K562 (cell line): ENCODE measurements around the gene ZNF792. TPM values are rescaled to one million over a fixed set of nuclear protein-coding genes. Genes with fewer than 3 reads are reported as not detected.

ENCODE experiments used
- ATAC-seq: fragments of 200-7000 bp; cut with Tn5 transposase; 3 replicates; pipeline ENCODE4 v1.9.1; 2020; ENCODE audit warnings: moderate library complexity
- BruUV-seq: library from RNA; stranded (reverse); fragments of 400-500 nt; replicated peaks from 2 replicates; lab custom pipeline; 2021; lab: Mats Ljungman, UMichigan
- CTCF ChIA-PET: fragments of 300-600 bp; formaldehyde crosslinking; extraction: SDS; loops from one replicate; lab custom pipeline; 2021; ENCODE audit warnings: low intra/inter-chr PET ratio; lab: Yijun Ruan, JAX
- POLR2A ChIA-PET: fragments of 300-600, 350-650 bp; sonication (Branson Sonifier 250); formaldehyde crosslinking; extraction: SDS; loops from one replicate; lab custom pipeline; 2021; ENCODE audit warnings: antibody characterized with exemption, inconsistent platforms; lab: Yijun Ruan, JAX
- DNase-seq, 4 experiments: peaks; one replicate each; pipeline versions ENCODE4 v3.0.0 to v3.0.0-alpha.2; 2011 to 2018; ENCODE audit warnings: low spot score in 3 of 4, mixed read lengths in 3 of 4; ENCODE audit errors: extremely low read depth in 1 of 4
- FAIRE-seq: peaks from 2 replicates; lab custom pipeline; 2011; peaks lifted over from hg19 to GRCh38; lab: Jason Lieb, UNC
- H2AFZ ChIP-seq: 2 replicates; pipeline ENCODE4 v1.6.0; 2011; ENCODE audit warnings: low read depth, low read length, control low read depth, inconsistent platforms
- H3K27ac ChIP-seq: fragments of 200-600 bp; 3 replicates; pipeline ENCODE4 v1.8.0; 2011; ENCODE audit warnings: low read depth, mild to moderate bottlenecking, control low read depth, inconsistent platforms, low read length, moderate library complexity, mixed read lengths; ENCODE audit errors: extremely low read depth
- H3K27me3 ChIP-seq, 2 experiments: fragments of 300-600 bp in 1 of 2; 2 replicates in 1 of 2; 3 replicates in 1 of 2; pipeline versions ENCODE4 v1.6.0 to v1.8.0; 2011; ENCODE audit warnings: inconsistent platforms in 2 of 2, low read length in 2 of 2, mild to moderate bottlenecking in 1 of 2, mixed read lengths in 1 of 2, moderate library complexity in 1 of 2; ENCODE audit not compliant: control insufficient read depth in 2 of 2, insufficient read depth in 2 of 2
- H3K36me3 ChIP-seq: fragments of 300-600 bp; 3 replicates; pipeline ENCODE4 v1.8.0; 2011; ENCODE audit warnings: mild to moderate bottlenecking, low read length, inconsistent platforms; ENCODE audit not compliant: control insufficient read depth, insufficient read depth
- H3K4me1 ChIP-seq, 2 experiments: fragments of 200-600 bp in 1 of 2; replicated peaks in 1 of 2; 2 replicates in 1 of 2; 3 replicates in 1 of 2; pipeline versions ENCODE4 v1.5.1 to v1.8.0; 2011; ENCODE audit warnings: inconsistent platforms in 2 of 2, low read length in 2 of 2, mild to moderate bottlenecking in 1 of 2, mixed read lengths in 1 of 2, moderate library complexity in 1 of 2; ENCODE audit not compliant: control insufficient read depth in 2 of 2, insufficient read depth in 2 of 2
- H3K4me2 ChIP-seq: 2 replicates; pipeline ENCODE4 v1.6.1; 2011; ENCODE audit warnings: low read length, control low read depth, inconsistent platforms, mixed read lengths; ENCODE audit not compliant: insufficient read depth
- H3K4me3 ChIP-seq: fragments of 200-600 bp; sonication (generic), shearing (Covaris generic); 2 replicates; pipeline ENCODE4 v1.5.1; 2016; ENCODE audit warnings: control low read depth, inconsistent platforms
- H3K79me2 ChIP-seq: fragments of 200-600 bp; 3 replicates; pipeline ENCODE4 v1.8.0; 2011; ENCODE audit warnings: low read length, inconsistent platforms; ENCODE audit not compliant: control insufficient read depth, insufficient read depth
- H3K9ac ChIP-seq, 2 experiments: 2 replicates each; pipeline versions ENCODE4 v1.6.0 to v1.6.1; 2011; ENCODE audit warnings: low read depth in 2 of 2, low read length in 2 of 2, control low read depth in 1 of 2, inconsistent platforms in 1 of 2, mild to moderate bottlenecking in 1 of 2, mixed read lengths in 1 of 2; ENCODE audit not compliant: insufficient read depth in 1 of 2
- H3K9me1 ChIP-seq: one replicate; pipeline ENCODE4 v1.6.0; 2011; ENCODE audit warnings: inconsistent platforms, mild to moderate bottlenecking, low read length, moderate library complexity; ENCODE audit not compliant: control insufficient read depth, insufficient read depth
- H3K9me3 ChIP-seq: replicated peaks from 2 replicates; pipeline ENCODE4 v1.5.1; 2011; ENCODE audit warnings: low read depth, low read length, inconsistent platforms; ENCODE audit not compliant: control insufficient read depth, insufficient read depth
- H4K20me1 ChIP-seq: replicated peaks from 2 replicates; pipeline ENCODE4 v1.6.1; 2011; ENCODE audit warnings: low read length, inconsistent platforms, mixed read lengths; ENCODE audit not compliant: control insufficient read depth, insufficient read depth
- CREM ChIP-seq: IDR thresholded peaks from 2 replicates; pipeline ENCODE4 v1.6.1; 2014; ENCODE audit warnings: antibody characterized with exemption, low read depth
- ETV6 ChIP-seq, 3 experiments: fragments of 150-350 bp in 1 of 3; sonication (generic) in 1 of 3; formaldehyde crosslinking in 1 of 3; IDR thresholded peaks; 2 replicates each; pipeline versions ENCODE4 v1.6.1 to v1.8.0; 2014 to 2022; ENCODE audit warnings: borderline replicate concordance in 2 of 3, low read depth in 2 of 3, antibody characterized with exemption in 1 of 3, low read length in 1 of 3, mild to moderate bottlenecking in 1 of 3, missing genetic modification reagents in 1 of 3
- GABPA ChIP-seq: fragments of 200-800 bp; sonication (Bioruptor generic); conservative IDR thresholded peaks from 2 replicates; pipeline ENCODE4 v1.6.1; 2016; ENCODE audit warnings: low read depth, missing genetic modification characterization, missing compliant biosample characterization
- ILF3 ChIP-seq: fragments of 450-650 bp; IDR thresholded peaks from 2 replicates; pipeline ENCODE4 v1.6.1; 2018; ENCODE audit warnings: antibody characterized with exemption, mild to moderate bottlenecking, moderate library complexity, borderline replicate concordance
- MEF2D ChIP-seq: conservative IDR thresholded peaks from 2 replicates; pipeline ENCODE4 v1.6.1; 2016; ENCODE audit warnings: low read depth, missing genetic modification characterization, missing compliant biosample characterization
- MXI1 ChIP-seq: IDR thresholded peaks from 2 replicates; pipeline ENCODE4 v1.6.1; 2011; ENCODE audit warnings: low read depth, mild to moderate bottlenecking, improper control_type of control experiment, low read length
- PHF20 ChIP-seq: fragments of 450-650 bp; IDR thresholded peaks from 2 replicates; pipeline ENCODE4 v1.6.1; 2018; ENCODE audit not compliant: partially characterized antibody
- RNF2 ChIP-seq: sonication (generic); IDR thresholded peaks from 2 replicates; pipeline ENCODE4 v1.6.1; 2016
- ZFP91 ChIP-seq: sonication (generic); formaldehyde crosslinking; IDR thresholded peaks from 2 replicates; pipeline ENCODE4 v1.8.0; 2022; ENCODE audit warnings: mild to moderate bottlenecking, missing genetic modification reagents
- ZNF445 ChIP-seq: fragments of 250-450 bp; sonication (Bioruptor Pico); IDR thresholded peaks from 2 replicates; pipeline ENCODE4 v1.4.0; 2020; ENCODE audit warnings: low read depth, mild to moderate bottlenecking, moderate library complexity
- WGBS: fragments of 100-300 bp; shearing (Covaris generic); methylation state at CpG from one replicate; pipeline ENCODE4 v1.1.6; 2016; ENCODE audit warnings: low coverage, mixed read lengths; ENCODE audit not compliant: insufficient coverage; ENCODE audit errors: missing lambda C conversion rate; 5-methylcytosine and 5-hydroxymethylcytosine counted together
- in situ Hi-C: fragments of 300-500 bp; cut with MboI; formaldehyde crosslinking; loops from 4 replicates; pipeline ENCODE4 v1.15.0; 2018; ENCODE audit warnings: inconsistent platforms, mixed read lengths
- intact Hi-C: fragments of 100-400 bp; cut with micrococcal nuclease; formaldehyde crosslinking; loops from 2 replicates; pipeline ENCODE4 v1.14.2; 2022
- polyA plus RNA-seq, 8 experiments: library from polyadenylated mRNA; depleted of rRNA in 4 of 8; stranded (reverse) in 5 of 8; unstranded in 3 of 8; fragments of >200 nt; fragmentation: Nextera tagmentation in 2 of 8; fragmentation: Illumina TruSeq in 1 of 8; extraction: Ambion mirVana in 2 of 8; extraction: Trizol in 1 of 8; gene quantifications; 2 replicates each; pipeline versions ENCODE4 v1.2.1 to v1.2.3, GENCODE V29; 2011 to 2014; ENCODE audit warnings: inconsistent platforms in 1 of 8, missing spikeins in 1 of 8
- total RNA-seq, 7 experiments: library from RNA; depleted of rRNA in 6 of 7; stranded (reverse); fragments of >200 nt in 6 of 7; fragmentation: Illumina TruSeq in 2 of 7; extraction: Trizol in 2 of 7; gene quantifications; 2 replicates each; pipeline versions ENCODE4 v1.2.1 to v1.2.3, GENCODE V29; 2011 to 2021; ENCODE audit warnings: low replicate concordance in 1 of 7
- TF ChIP-seq, protein P1 (sequence below), 2 experiments: IDR thresholded peaks; 2 replicates each; pipeline ENCODE4 v1.6.1; 2012; ENCODE audit warnings: improper control_type of control experiment in 2 of 2, low read depth in 2 of 2, low read length in 2 of 2, borderline replicate concordance in 1 of 2
- TF ChIP-seq, protein P2 (sequence below): fragments of 450-650 bp; IDR thresholded peaks from 2 replicates; pipeline ENCODE4 v1.6.1; 2016; ENCODE audit warnings: borderline replicate concordance

Gene ZNF792
- total and polyA plus RNA-seq, 9 of the 15 experiments (the other 6 are each of a cell fraction or from before 2014, with no cell fraction given), result 3.3 to 16.5 (median 10.4) TPM

DNA sequence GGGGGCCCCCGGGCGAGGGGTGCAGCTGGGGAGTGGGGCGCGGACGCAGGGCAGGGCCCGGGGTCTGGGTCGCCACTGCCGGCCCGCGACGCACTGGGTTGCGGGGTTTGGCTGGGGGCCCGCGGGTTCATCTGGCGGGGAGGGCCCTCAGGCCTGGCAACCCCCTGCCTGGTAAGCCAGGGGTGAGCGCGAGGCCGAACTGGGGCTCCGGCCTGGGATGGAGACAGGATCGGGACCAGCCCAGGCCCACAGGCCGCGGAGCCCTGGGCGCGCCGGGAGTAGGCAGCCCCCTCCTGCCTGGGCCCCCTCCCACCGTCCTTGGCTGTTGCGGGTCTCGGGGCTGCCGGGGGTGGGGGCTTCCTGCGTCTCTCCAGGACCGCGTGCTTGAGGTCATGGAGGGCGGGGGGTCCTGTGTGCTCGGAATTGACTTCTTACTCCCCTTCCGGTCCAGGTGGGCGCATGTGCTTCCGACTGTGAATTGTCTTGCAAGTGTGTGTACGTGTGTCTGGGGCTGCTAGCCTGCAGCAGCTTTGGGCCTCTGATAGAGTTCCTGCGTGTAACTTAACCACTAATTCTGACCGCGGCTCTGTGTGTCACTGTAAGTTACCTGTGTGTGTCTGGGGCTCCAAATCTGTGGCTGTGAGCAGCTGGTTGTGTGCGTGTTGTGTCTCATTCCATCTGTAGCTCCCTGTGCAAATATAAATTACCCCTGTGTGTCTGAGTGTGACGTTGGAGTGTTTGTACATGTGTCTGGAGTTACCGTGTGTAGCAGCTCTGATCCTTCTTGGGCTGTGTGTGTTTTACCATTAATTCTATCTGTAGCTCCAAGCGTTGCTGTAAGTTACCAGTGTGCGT, 36.8 kb upstream of the ZNF792 start:
- peaks cover 59% of the 10 kb centered on the region for H3K79me2 ChIP-seq
- H4K20me1 ChIP-seq, result peaks cover 6% of the 10 kb centered on the region
- in situ Hi-C loops, result no loop called here
- H3K27ac ChIP-seq, result peak overlapping the region; percentile 80
- H3K4me2 ChIP-seq, result peak overlapping the region; percentile 93
- peaks cover 37% of the 10 kb centered on the region; the same call in 2 of the 3 replicates for H3K36me3 ChIP-seq
- no peaks in the 10 kb centered on the region for H3K9me1 ChIP-seq
- DNase-seq, result peak; percentile 45 to 82 (median 74)
- intact Hi-C loops, result loop anchor here (1.0 kb wide), 1 partner anchor 28 kb away; no protein-coding TSS in a partner anchor
- H3K27me3 ChIP-seq, result no peaks in the 10 kb centered on the region
- POLR2A ChIA-PET, result interaction anchor here (0.6 to 2.2 kb wide), 6 partner anchors 14 to 441 kb away, joined by 3 to 5 read pairs (median 3); no protein-coding TSS in a partner anchor
- peak overlapping the region; percentile 70 to 95 for H3K9ac ChIP-seq
- H3K4me3 ChIP-seq, result peak overlapping the region; percentile 77
- H3K4me1 ChIP-seq, result peaks cover 27 to 54% of the 10 kb centered on the region in 2 experiments
- CTCF ChIA-PET, result no interaction called here
- FAIRE-seq, result peak; percentile 84
- TSS peak; percentile 46 for BruUV-seq
- ATAC-seq, result peak; percentile 16
- H2AFZ ChIP-seq, result 0 out of 2 replicates have a peak overlapping the region, but pooled peaks have one; percentile 7
- WGBS, result under 1% methylated on average over 21 of the region's 46 CpGs
- no peaks in the 10 kb centered on the region for H3K9me3 ChIP-seq
- TF ChIP-seq GABPA (tag) (0 out of 2 replicates have a peak, but pooled peaks have one; percentile 24), ZFP91 (CRISPR knock-in tag) (no peak), ETV6 (IDR thresholded peaks at IDR 0.05; ENCODE audit: borderline replicate concordance in 1 of 2, low read depth in 2 of 2, low read length in 1 of 2) (no peak), ETV6 (CRISPR knock-in tag; IDR thresholded peaks at IDR 0.05; ENCODE audit: borderline replicate concordance) (no peak), CREM (peak; percentile 26; the same call in 1 of the 2 replicates), MXI1 (0 out of 2 replicates have a peak, but pooled peaks have one; percentile 20), ZNF445 (CRISPR knock-in tag) (no peak), MEF2D (tag) (no peak), RNF2 (no peak), ILF3 (no peak), PHF20 (no peak)
- TF ChIP-seq, protein P1, sequence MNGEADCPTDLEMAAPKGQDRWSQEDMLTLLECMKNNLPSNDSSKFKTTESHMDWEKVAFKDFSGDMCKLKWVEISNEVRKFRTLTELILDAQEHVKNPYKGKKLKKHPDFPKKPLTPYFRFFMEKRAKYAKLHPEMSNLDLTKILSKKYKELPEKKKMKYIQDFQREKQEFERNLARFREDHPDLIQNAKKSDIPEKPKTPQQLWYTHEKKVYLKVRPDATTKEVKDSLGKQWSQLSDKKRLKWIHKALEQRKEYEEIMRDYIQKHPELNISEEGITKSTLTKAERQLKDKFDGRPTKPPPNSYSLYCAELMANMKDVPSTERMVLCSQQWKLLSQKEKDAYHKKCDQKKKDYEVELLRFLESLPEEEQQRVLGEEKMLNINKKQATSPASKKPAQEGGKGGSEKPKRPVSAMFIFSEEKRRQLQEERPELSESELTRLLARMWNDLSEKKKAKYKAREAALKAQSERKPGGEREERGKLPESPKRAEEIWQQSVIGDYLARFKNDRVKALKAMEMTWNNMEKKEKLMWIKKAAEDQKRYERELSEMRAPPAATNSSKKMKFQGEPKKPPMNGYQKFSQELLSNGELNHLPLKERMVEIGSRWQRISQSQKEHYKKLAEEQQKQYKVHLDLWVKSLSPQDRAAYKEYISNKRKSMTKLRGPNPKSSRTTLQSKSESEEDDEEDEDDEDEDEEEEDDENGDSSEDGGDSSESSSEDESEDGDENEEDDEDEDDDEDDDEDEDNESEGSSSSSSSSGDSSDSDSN (IDR thresholded peaks at IDR 0.05; ENCODE audit: borderline replicate concordance in 1 of 2, low read depth in 2 of 2, low read length in 2 of 2), result no peak
- TF ChIP-seq, protein P2, sequence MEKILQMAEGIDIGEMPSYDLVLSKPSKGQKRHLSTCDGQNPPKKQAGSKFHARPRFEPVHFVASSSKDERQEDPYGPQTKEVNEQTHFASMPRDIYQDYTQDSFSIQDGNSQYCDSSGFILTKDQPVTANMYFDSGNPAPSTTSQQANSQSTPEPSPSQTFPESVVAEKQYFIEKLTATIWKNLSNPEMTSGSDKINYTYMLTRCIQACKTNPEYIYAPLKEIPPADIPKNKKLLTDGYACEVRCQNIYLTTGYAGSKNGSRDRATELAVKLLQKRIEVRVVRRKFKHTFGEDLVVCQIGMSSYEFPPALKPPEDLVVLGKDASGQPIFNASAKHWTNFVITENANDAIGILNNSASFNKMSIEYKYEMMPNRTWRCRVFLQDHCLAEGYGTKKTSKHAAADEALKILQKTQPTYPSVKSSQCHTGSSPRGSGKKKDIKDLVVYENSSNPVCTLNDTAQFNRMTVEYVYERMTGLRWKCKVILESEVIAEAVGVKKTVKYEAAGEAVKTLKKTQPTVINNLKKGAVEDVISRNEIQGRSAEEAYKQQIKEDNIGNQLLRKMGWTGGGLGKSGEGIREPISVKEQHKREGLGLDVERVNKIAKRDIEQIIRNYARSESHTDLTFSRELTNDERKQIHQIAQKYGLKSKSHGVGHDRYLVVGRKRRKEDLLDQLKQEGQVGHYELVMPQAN, result peak; percentile 60; the same call in 1 of the 2 replicates
